A549 (cell line): ENCODE data around the gene NEK1. TPM values are rescaled to one million over a fixed set of nuclear protein-coding genes. Genes with fewer than 3 reads are reported as not detected.

Source experiments
- ATAC-seq, 2 experiments: fragments of 200-7000 bp in 1 of 2; fragments of >200 bp in 1 of 2; cut with Nextera tagmentation in 1 of 2; cut with Tn5 transposase in 1 of 2; 3 replicates each; pipeline versions ENCODE4 v1.8.0 to v1.9.1; 2018 to 2020; ENCODE audit warnings: mild to moderate bottlenecking in 1 of 2, moderate library complexity in 1 of 2
- CTCF ChIA-PET: fragments of 300-600 bp; sonication (Branson Sonifier 250); formaldehyde crosslinking; extraction: SDS; loops from one replicate; lab custom pipeline; 2021; ENCODE audit warnings: antibody characterized with exemption, inconsistent platforms; lab: Yijun Ruan, JAX
- POLR2A ChIA-PET: fragments of 350-600 bp; formaldehyde crosslinking; extraction: SDS; loops from one replicate; lab custom pipeline; 2021; ENCODE audit warnings: antibody characterized with exemption, inconsistent platforms; lab: Yijun Ruan, JAX
- DNase-seq, 2 experiments: peaks; one replicate each; pipeline versions ENCODE4 v3.0.0 to v3.0.0-alpha.2; 2011 to 2016; ENCODE audit warnings: low read depth in 1 of 2, low spot score in 1 of 2
- FAIRE-seq: peaks from 2 replicates; lab custom pipeline; 2011; peaks lifted over from hg19 to GRCh38; lab: Jason Lieb, UNC
- H3K27ac ChIP-seq, 2 experiments: fragments of >200 bp; sonication (Bioruptor Twin); formaldehyde crosslinking; 3 replicates each; pipeline ENCODE4 v1.5.1; 2016 to 2017
- H3K4me1 ChIP-seq: fragments of >200 bp; sonication (Bioruptor Twin); formaldehyde crosslinking; 3 replicates; pipeline ENCODE4 v1.6.1; 2016
- H3K4me2 ChIP-seq: fragments of >200 bp; sonication (Bioruptor Twin); formaldehyde crosslinking; 3 replicates; pipeline ENCODE4 v1.6.1; 2016
- H3K4me3 ChIP-seq: fragments of >200 bp; sonication (Bioruptor Twin); formaldehyde crosslinking; 3 replicates; pipeline ENCODE4 v1.5.1; 2016
- H3K9me3 ChIP-seq: fragments of >200 bp; sonication (Bioruptor Twin); formaldehyde crosslinking; 3 replicates; pipeline ENCODE4 v1.6.1; 2016
- BHLHE40 ChIP-seq: IDR thresholded peaks from 2 replicates; pipeline ENCODE4 v1.6.1; 2012; ENCODE audit warnings: low read depth, low read length, inconsistent platforms
- CEBPB ChIP-seq, 2 experiments: fragments of >200 bp in 1 of 2; sonication (Bioruptor Twin) in 1 of 2; formaldehyde crosslinking in 1 of 2; IDR thresholded peaks; 2 replicates each; pipeline ENCODE4 v1.6.1; 2012 to 2016
- CHD2 ChIP-seq: fragments of 150-350 bp; IDR thresholded peaks from 2 replicates; pipeline ENCODE4 v1.6.1; 2014; ENCODE audit warnings: low read length; ENCODE audit not compliant: partially characterized antibody
- CHD4 ChIP-seq: fragments of 200-600 bp; sonication (generic); IDR thresholded peaks from 2 replicates; pipeline ENCODE4 v1.6.1; 2016; ENCODE audit warnings: antibody characterized with exemption, mild to moderate bottlenecking, borderline replicate concordance
- ESRRA ChIP-seq: fragments of 150-350 bp; IDR thresholded peaks from 2 replicates; pipeline ENCODE4 v1.6.1; 2014; ENCODE audit warnings: mild to moderate bottlenecking, low read length, borderline replicate concordance
- FOSL2 ChIP-seq, 2 experiments: fragments of 450-650 bp in 1 of 2; fragments of >200 bp in 1 of 2; sonication (Bioruptor Twin) in 1 of 2; formaldehyde crosslinking; IDR thresholded peaks; 2 replicates each; pipeline versions ENCODE4 v1.5.0 to v1.6.1; 2016 to 2020; ENCODE audit warnings: mild to moderate bottlenecking in 1 of 2, moderate library complexity in 1 of 2
- FOXS1 ChIP-seq: fragments of 250-450 bp; sonication (Bioruptor Pico); IDR thresholded peaks from 2 replicates; pipeline ENCODE4 v1.5.0; 2020; ENCODE audit warnings: mild to moderate bottlenecking, moderate library complexity
- HDAC2 ChIP-seq: fragments of 200-600 bp; sonication (generic); IDR thresholded peaks from 2 replicates; pipeline ENCODE4 v1.6.1; 2016
- HEYL ChIP-seq: fragments of 250-450 bp; sonication (Bioruptor Pico); IDR thresholded peaks from 2 replicates; pipeline ENCODE4 v1.8.0; 2021; ENCODE audit warnings: mild to moderate bottlenecking, moderate library complexity
- HOXB13 ChIP-seq: fragments of 250-450 bp; sonication (Bioruptor Pico); IDR thresholded peaks from 2 replicates; pipeline ENCODE4 v1.5.0; 2020; ENCODE audit warnings: low read depth, mild to moderate bottlenecking, moderate library complexity
- JUNB ChIP-seq: fragments of >200 bp; sonication (Bioruptor Twin); formaldehyde crosslinking; IDR thresholded peaks from 2 replicates; pipeline ENCODE4 v1.6.1; 2016
- MAFK ChIP-seq: fragments of 450-650 bp; IDR thresholded peaks from 2 replicates; pipeline ENCODE4 v1.6.1; 2014; ENCODE audit not compliant: partially characterized antibody
- MAZ ChIP-seq: fragments of 150-350 bp; IDR thresholded peaks from 2 replicates; pipeline ENCODE4 v1.6.1; 2014; ENCODE audit warnings: antibody characterized with exemption, low read depth, low read length, borderline replicate concordance
- MYC ChIP-seq: IDR thresholded peaks from 2 replicates; pipeline ENCODE4 v1.6.1; 2012; ENCODE audit warnings: mild to moderate bottlenecking, inconsistent platforms, low read length, improper control_type of control experiment, borderline replicate concordance
- NR3C1 ChIP-seq: fragments of >200 bp; sonication (Bioruptor Twin); formaldehyde crosslinking; IDR thresholded peaks from 3 replicates; pipeline ENCODE4 v1.6.1; 2017
- PHF8 ChIP-seq: fragments of 200-600 bp; sonication (generic); IDR thresholded peaks from 2 replicates; pipeline ENCODE4 v1.6.1; 2016; ENCODE audit warnings: low read depth, mild to moderate bottlenecking, antibody characterized with exemption, moderate library complexity, borderline replicate concordance
- POLR2A ChIP-seq: IDR thresholded peaks from 2 replicates; pipeline ENCODE4 v1.6.1; 2012; ENCODE audit warnings: mild to moderate bottlenecking, low read length
- RAD21 ChIP-seq, 2 experiments: fragments of >200 bp in 1 of 2; sonication (Bioruptor Twin) in 1 of 2; formaldehyde crosslinking in 1 of 2; IDR thresholded peaks in 1 of 2; conservative IDR thresholded peaks in 1 of 2; 2 replicates in 1 of 2; 3 replicates in 1 of 2; pipeline ENCODE4 v1.6.1; 2012 to 2018; ENCODE audit warnings: inconsistent platforms in 1 of 2
- RARB ChIP-seq: fragments of 250-450 bp; sonication (Bioruptor Pico); IDR thresholded peaks from 2 replicates; pipeline ENCODE4 v1.8.0; 2021; ENCODE audit warnings: mild to moderate bottlenecking, moderate library complexity
- RCOR1 ChIP-seq: fragments of 150-350 bp; IDR thresholded peaks from 2 replicates; pipeline ENCODE4 v1.6.1; 2014; ENCODE audit warnings: antibody characterized with exemption, low read length, low read depth
- SMC3 ChIP-seq: fragments of >200 bp; sonication (Bioruptor Twin); formaldehyde crosslinking; IDR thresholded peaks from 3 replicates; pipeline ENCODE4 v1.6.1; 2018; ENCODE audit warnings: inconsistent platforms
- TFCP2L1 ChIP-seq: fragments of 250-450 bp; sonication (Bioruptor Pico); IDR thresholded peaks from 2 replicates; pipeline ENCODE4 v1.5.0; 2021; ENCODE audit warnings: mild to moderate bottlenecking
- TP53 ChIP-seq: fragments of 250-450 bp; sonication (Bioruptor Pico); IDR thresholded peaks from 2 replicates; pipeline ENCODE4 v1.5.0; 2021; ENCODE audit warnings: mild to moderate bottlenecking, moderate library complexity
- ZC3H11A ChIP-seq: fragments of 450-650 bp; IDR thresholded peaks from 2 replicates; pipeline ENCODE4 v1.6.1; 2014; ENCODE audit warnings: antibody characterized with exemption, mild to moderate bottlenecking
- ZNF302 ChIP-seq: fragments of 250-450 bp; sonication (Bioruptor Pico); IDR thresholded peaks from 2 replicates; pipeline ENCODE4 v1.9.0; 2021; ENCODE audit warnings: inconsistent platforms, mild to moderate bottlenecking, moderate library complexity
- ZSCAN20 ChIP-seq: fragments of 250-450 bp; sonication (Bioruptor Pico); IDR thresholded peaks from 2 replicates; pipeline ENCODE4 v1.8.0; 2022; ENCODE audit warnings: mild to moderate bottlenecking, moderate library complexity
- WGBS: methylation state at CpG from one replicate; pipeline ENCODE4 v1.1.6; 2017; ENCODE audit errors: missing lambda C conversion rate; 5-methylcytosine and 5-hydroxymethylcytosine counted together
- polyA plus RNA-seq, 4 experiments: library from polyadenylated mRNA; depleted of rRNA in 3 of 4; stranded (reverse); fragments of >200 nt; fragmentation: RNase III in 1 of 4; extraction: RNeasy Plus Mini Kit Qiagen cat#74134 plus additional on column Dnase treatment in 1 of 4; gene quantifications; 2 replicates in 3 of 4; 3 replicates in 1 of 4; pipeline ENCODE4 v1.2.3, GENCODE V29; 2011 to 2017
- TF ChIP-seq, protein P1 (sequence below): fragments of 200-600 bp; sonication (generic); IDR thresholded peaks from 2 replicates; pipeline ENCODE4 v1.6.1; 2016; ENCODE audit warnings: antibody characterized with exemption, mild to moderate bottlenecking, moderate library complexity
- TF ChIP-seq, protein P2 (sequence below): IDR thresholded peaks from 2 replicates; pipeline ENCODE4 v1.6.1; 2012
- TF ChIP-seq, protein P3 (sequence below): fragments of >200 bp; sonication (Bioruptor Twin); formaldehyde crosslinking; IDR thresholded peaks from 3 replicates; pipeline ENCODE4 v1.5.1; 2016

Gene NEK1
- polyA plus RNA-seq, 2 of the 4 experiments (the other 2 are of a cell fraction), result 3.2 to 5.8 TPM

DNA sequence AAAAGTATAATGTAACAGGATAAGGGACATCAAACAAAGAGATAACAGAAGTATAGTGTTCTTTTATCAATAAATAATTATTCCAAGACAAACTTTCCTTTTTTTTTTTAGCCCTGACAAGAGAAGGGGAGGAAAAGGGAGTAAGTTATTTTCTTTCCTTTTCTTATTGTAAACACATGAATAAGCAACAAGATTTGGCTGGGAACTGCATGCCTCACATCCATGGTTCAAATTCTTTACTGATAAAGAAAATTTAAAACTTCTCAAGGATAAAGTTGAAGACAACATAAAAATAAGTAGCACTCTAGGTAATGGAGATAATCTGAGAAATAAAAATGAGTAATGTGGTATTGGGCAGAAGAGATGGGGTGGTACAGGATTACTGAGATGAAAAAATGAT, 71.6 kb downstream of the NEK1 start:
- H3K4me3 ChIP-seq, result no peak overlapping the region
- ATAC-seq (no peak), DNase-seq (no peak), FAIRE-seq (no peak)
- H3K9me3 ChIP-seq, result no peaks in the 10 kb centered on the region
- ChIA-PET CTCF (no interaction called here), POLR2A (no interaction called here)
- H3K4me2 ChIP-seq, result no peak overlapping the region
- H3K27ac ChIP-seq, result no peak overlapping the region
- H3K4me1 ChIP-seq, result no peaks in the 10 kb centered on the region
- TF ChIP-seq MAFK (no peak), BHLHE40 (no peak), MAZ (no peak), RAD21 (conservative IDR thresholded peaks at IDR 0.05 in 1 of 2, IDR thresholded peaks at IDR 0.05 in 1 of 2) (no peak), CEBPB (IDR thresholded peaks at IDR 0.05) (no peak), RCOR1 (no peak), HOXB13 (CRISPR knock-in tag) (no peak), ZNF302 (CRISPR knock-in tag) (no peak), CHD4 (no peak), HDAC2 (no peak), CHD2 (no peak), ZSCAN20 (CRISPR knock-in tag) (no peak), SMC3 (no peak), TFCP2L1 (CRISPR knock-in tag) (no peak)
- TF ChIP-seq, protein P1, sequence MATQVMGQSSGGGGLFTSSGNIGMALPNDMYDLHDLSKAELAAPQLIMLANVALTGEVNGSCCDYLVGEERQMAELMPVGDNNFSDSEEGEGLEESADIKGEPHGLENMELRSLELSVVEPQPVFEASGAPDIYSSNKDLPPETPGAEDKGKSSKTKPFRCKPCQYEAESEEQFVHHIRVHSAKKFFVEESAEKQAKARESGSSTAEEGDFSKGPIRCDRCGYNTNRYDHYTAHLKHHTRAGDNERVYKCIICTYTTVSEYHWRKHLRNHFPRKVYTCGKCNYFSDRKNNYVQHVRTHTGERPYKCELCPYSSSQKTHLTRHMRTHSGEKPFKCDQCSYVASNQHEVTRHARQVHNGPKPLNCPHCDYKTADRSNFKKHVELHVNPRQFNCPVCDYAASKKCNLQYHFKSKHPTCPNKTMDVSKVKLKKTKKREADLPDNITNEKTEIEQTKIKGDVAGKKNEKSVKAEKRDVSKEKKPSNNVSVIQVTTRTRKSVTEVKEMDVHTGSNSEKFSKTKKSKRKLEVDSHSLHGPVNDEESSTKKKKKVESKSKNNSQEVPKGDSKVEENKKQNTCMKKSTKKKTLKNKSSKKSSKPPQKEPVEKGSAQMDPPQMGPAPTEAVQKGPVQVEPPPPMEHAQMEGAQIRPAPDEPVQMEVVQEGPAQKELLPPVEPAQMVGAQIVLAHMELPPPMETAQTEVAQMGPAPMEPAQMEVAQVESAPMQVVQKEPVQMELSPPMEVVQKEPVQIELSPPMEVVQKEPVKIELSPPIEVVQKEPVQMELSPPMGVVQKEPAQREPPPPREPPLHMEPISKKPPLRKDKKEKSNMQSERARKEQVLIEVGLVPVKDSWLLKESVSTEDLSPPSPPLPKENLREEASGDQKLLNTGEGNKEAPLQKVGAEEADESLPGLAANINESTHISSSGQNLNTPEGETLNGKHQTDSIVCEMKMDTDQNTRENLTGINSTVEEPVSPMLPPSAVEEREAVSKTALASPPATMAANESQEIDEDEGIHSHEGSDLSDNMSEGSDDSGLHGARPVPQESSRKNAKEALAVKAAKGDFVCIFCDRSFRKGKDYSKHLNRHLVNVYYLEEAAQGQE, result no peak

DNA sequence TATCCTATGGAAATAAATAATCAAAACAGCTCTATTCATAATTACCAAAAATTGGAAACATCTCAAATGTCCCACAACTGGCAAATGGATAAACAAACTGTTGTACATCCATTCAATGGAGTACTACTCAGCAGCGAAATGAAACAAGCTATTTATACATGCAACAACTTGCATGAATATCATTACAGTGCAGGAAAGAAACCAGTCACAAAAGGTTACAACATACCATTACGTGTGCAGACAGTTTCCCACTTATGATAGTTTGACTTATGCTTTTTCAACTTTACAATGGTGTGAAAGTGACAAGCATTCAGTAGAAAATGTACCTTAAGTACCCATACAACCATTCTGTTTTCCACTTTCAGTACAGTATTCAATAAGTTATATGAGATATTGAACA, 82.3 kb downstream of the NEK1 start:
- TF ChIP-seq FOXS1 (CRISPR knock-in tag) (no peak), HEYL (CRISPR knock-in tag) (no peak), POLR2A (no peak), TP53 (CRISPR knock-in tag) (no peak), MYC (no peak), HDAC2 (no peak), ZC3H11A (no peak), FOSL2 (IDR thresholded peaks at IDR 0.05) (no peak), FOSL2 (CRISPR knock-in tag; IDR thresholded peaks at IDR 0.05) (no peak), NR3C1 (no peak), PHF8 (no peak), SMC3 (no peak), CHD2 (no peak), RCOR1 (no peak), ESRRA (no peak), JUNB (no peak), RARB (CRISPR knock-in tag) (no peak)
- TF ChIP-seq, protein P1, result no peak
- TF ChIP-seq, protein P2, sequence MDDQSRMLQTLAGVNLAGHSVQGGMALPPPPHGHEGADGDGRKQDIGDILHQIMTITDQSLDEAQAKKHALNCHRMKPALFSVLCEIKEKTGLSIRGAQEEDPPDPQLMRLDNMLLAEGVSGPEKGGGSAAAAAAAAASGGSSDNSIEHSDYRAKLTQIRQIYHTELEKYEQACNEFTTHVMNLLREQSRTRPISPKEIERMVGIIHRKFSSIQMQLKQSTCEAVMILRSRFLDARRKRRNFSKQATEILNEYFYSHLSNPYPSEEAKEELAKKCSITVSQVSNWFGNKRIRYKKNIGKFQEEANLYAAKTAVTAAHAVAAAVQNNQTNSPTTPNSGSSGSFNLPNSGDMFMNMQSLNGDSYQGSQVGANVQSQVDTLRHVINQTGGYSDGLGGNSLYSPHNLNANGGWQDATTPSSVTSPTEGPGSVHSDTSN, result no peak
- TF ChIP-seq, protein P3, sequence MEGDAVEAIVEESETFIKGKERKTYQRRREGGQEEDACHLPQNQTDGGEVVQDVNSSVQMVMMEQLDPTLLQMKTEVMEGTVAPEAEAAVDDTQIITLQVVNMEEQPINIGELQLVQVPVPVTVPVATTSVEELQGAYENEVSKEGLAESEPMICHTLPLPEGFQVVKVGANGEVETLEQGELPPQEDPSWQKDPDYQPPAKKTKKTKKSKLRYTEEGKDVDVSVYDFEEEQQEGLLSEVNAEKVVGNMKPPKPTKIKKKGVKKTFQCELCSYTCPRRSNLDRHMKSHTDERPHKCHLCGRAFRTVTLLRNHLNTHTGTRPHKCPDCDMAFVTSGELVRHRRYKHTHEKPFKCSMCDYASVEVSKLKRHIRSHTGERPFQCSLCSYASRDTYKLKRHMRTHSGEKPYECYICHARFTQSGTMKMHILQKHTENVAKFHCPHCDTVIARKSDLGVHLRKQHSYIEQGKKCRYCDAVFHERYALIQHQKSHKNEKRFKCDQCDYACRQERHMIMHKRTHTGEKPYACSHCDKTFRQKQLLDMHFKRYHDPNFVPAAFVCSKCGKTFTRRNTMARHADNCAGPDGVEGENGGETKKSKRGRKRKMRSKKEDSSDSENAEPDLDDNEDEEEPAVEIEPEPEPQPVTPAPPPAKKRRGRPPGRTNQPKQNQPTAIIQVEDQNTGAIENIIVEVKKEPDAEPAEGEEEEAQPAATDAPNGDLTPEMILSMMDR, result no peak
- DNase-seq (no peak), FAIRE-seq (no peak), ATAC-seq (no peak)
- CTCF ChIA-PET, result no interaction called here
- Histone ChIP-seq H3K4me2 (no peak overlapping the region), H3K4me1 (no peaks in the 10 kb centered on the region), H3K9me3 (no peaks in the 10 kb centered on the region), H3K27ac (no peak overlapping the region), H3K4me3 (no peak overlapping the region)
- 83% methylated on average over 2 of the region's 2 CpGs for WGBS
- POLR2A ChIA-PET, result no interaction called here
